Activated T-helper 2 cell treated with anti-CD3 and anti-CD28 coated beads, Interferon-gamma antibody, Interleukin-2, Interleukin-4, amounts not matched to agents 10 μg/mL and 5 μg/mL and 100 μg/mL, durations not matched to agents 14 hours and 24 hours and 36 hours (primary cell): ENCODE data around the gene CAPN9. TPM values are rescaled to one million over a fixed set of nuclear protein-coding genes. Genes with fewer than 3 reads are reported as not detected.
"Not testable (repeated sequence)": the region's sequence is repeated elsewhere in the genome, so short reads cannot be mapped to it uniquely, and the experiment has no call there.

Experiments used
- DNase-seq: peaks from one replicate; pipeline ENCODE4 v3.0.0; 2021; ENCODE audit warnings: low spot score
- H3K27ac Mint-ChIP-seq: one replicate; pipeline ENCODE4 v1.8.0; 2021; ENCODE audit warnings: mixed read lengths
- H3K27me3 Mint-ChIP-seq: one replicate; pipeline ENCODE4 v1.8.0; 2021; ENCODE audit warnings: low read depth, mixed read lengths
- H3K36me3 Mint-ChIP-seq: one replicate; pipeline ENCODE4 v1.8.0; 2021; ENCODE audit warnings: low read depth, mixed read lengths
- H3K4me1 Mint-ChIP-seq: one replicate; pipeline ENCODE4 v1.8.0; 2021; ENCODE audit warnings: low read depth, mixed read lengths
- H3K4me3 Mint-ChIP-seq: one replicate; pipeline ENCODE4 v1.8.0; 2021; ENCODE audit warnings: low read depth, mild to moderate bottlenecking, moderate library complexity, mixed read lengths
- H3K9me3 Mint-ChIP-seq: one replicate; pipeline ENCODE4 v1.8.0; 2021; ENCODE audit warnings: mixed read lengths
- intact Hi-C: fragments of 100-400 bp; cut with micrococcal nuclease; formaldehyde crosslinking; loops from one replicate; pipeline ENCODE4 v1.15.1; 2023
- total RNA-seq: library from RNA; stranded (reverse); gene quantifications from 2 replicates; pipeline ENCODE4 v1.2.3, GENCODE V29; 2022

Gene CAPN9
- total RNA-seq, 1 donor from 2014 or later: not detected

DNA sequence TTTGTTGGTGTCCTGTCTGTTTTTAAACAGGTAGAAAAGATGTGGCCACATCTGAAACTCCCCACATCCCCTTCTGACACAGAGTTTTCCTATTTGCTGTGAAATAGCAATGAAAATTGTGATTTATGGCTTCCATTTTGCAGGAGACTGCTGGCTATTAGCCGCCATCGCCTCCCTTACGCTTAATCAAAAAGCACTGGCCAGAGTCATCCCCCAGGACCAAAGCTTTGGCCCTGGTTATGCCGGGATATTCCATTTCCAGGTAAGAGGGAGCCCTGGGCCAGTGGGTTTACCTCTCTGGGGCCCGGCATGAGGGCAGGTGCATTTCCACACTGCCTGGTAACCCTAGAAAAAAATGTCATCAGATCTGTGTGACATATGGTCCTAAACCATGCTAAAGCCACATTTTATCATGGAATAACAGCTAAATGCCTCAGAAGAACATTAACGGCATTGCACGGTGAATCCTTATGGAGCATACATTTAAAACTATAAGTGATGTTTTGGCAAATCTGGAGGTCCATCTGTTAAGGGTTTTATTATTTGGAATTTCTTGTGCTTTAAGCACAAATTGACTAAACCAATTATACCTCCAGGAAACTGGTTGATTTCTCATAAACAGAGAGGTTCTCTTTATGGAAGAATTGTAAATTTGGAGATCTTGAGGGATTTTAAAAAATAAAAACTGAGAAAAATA, 12.3 kb downstream of the CAPN9 start:
- H3K27ac Mint-ChIP-seq: no peak overlapping the region
- intact Hi-C loops: no loop called here
- no peak overlapping the region for H3K4me3 Mint-ChIP-seq
- no peak for DNase-seq
- H3K36me3 Mint-ChIP-seq: no peaks in the 10 kb centered on the region
- H3K27me3 Mint-ChIP-seq: peaks cover under 1% of the 10 kb centered on the region
- no peaks in the 10 kb centered on the region for H3K9me3 Mint-ChIP-seq
- no peaks in the 10 kb centered on the region for H3K4me1 Mint-ChIP-seq

- peaks cover 2% of the 10 kb centered on the region for H3K27me3 Mint-ChIP-seq
- no peaks in the 10 kb centered on the region for H3K36me3 Mint-ChIP-seq
- no peaks in the 10 kb centered on the region for H3K4me1 Mint-ChIP-seq
- no peak overlapping the region for H3K27ac Mint-ChIP-seq
- DNase-seq: no peak
- H3K9me3 Mint-ChIP-seq: no peaks in the 10 kb centered on the region
- no peak overlapping the region for H3K4me3 Mint-ChIP-seq
- intact Hi-C loops: no loop called here
Observed at GRCh38 chr1:230760360-230760827, 13.2 kb downstream of the CAPN9 start.

GRCh38 chr1:230761443-230762167, 14.4 kb downstream of the CAPN9 start:
- Mint-ChIP-seq H3K27me3 (peaks cover 2% of the 10 kb centered on the region), H3K27ac (no peak overlapping the region), H3K4me3 (no peak overlapping the region), H3K9me3 (no peaks in the 10 kb centered on the region), H3K4me1 (no peaks in the 10 kb centered on the region), H3K36me3 (no peaks in the 10 kb centered on the region)
- intact Hi-C loops: no loop called here
- no peak for DNase-seq

DNA sequence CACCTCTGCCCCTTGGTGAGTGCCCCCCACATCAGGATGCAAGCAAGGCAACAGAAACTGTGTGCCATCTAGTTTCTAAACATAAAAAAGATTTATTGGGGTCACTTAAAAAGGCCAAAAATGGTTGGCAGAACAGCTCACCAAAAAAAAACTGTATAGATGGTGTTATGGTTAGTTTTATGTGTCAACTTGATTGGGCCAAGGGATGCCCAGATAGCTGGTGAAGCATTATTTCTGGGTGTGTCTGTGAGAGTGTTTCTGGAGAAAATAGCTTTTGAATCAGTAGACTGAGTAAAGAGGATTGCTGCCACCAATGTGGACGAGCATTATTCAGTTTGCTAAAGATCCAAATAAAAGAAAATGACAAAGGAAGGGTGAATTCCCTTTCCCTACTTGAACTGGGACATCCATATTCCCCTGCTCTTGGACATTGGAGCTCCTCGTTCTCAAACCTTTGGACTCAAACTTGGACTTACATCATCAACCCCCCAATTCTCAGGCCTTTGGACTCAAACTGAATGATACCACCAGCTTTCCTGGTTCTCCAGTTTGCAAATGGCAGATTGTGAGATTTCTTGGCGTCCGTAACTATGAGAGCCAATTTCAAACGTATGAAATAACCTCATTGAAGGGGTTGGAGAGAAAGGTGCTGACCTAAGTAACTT, 16.9 kb downstream of the CAPN9 start:
- no peak for DNase-seq
- no peak overlapping the region for H3K4me3 Mint-ChIP-seq
- no peak overlapping the region for H3K27ac Mint-ChIP-seq
- intact Hi-C loops: no loop called here
- no peaks in the 10 kb centered on the region for H3K4me1 Mint-ChIP-seq
- H3K27me3 Mint-ChIP-seq: peaks cover 2% of the 10 kb centered on the region
- H3K36me3 Mint-ChIP-seq: no peaks in the 10 kb centered on the region
- no peaks in the 10 kb centered on the region for H3K9me3 Mint-ChIP-seq

GRCh38 chr1:230766318-230766717, 19.1 kb downstream of the CAPN9 start:
- no peaks in the 10 kb centered on the region for H3K36me3 Mint-ChIP-seq
- H3K27me3 Mint-ChIP-seq: peaks cover 2% of the 10 kb centered on the region
- no peak for DNase-seq
- no peak overlapping the region for H3K4me3 Mint-ChIP-seq
- intact Hi-C loops: no loop called here
- H3K4me1 Mint-ChIP-seq: no peaks in the 10 kb centered on the region
- no peaks in the 10 kb centered on the region for H3K9me3 Mint-ChIP-seq
- H3K27ac Mint-ChIP-seq: no peak overlapping the region

DNA sequence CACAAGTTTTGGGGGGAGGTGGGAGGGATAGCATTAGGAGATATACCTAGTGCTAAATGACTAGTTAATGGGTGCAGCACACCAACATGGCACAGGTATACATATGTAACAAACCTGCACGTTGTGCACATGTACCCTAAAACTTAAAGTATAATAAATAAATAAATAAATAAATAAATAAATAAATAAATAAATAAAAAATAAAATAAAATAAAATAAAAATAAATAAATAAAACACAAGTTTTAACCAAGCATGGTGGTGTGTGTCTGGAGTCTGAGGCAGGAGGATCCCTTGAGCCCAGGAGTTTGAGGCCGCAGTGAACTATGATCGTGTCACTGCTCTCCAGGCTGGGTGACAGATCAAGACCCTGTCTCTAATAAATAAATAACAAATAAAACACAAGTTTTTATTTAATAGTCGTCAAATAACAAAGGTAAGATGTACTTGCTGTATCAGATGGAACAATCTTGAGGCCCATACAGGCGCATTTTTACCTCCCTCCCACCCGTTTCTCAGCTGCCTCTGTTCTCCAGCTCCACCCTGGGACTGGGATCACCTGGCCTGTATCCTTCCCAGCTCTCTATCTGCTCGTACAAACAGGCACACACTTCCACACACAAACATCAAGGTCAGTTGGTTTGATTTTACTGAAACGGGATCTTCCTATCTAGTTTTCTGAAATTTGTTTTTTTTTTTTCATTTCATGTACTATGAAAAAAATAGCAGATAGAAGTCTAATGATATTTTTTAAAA, 20.8 kb downstream of the CAPN9 start:
- H3K36me3 Mint-ChIP-seq, H3K27ac Mint-ChIP-seq, H3K4me3 Mint-ChIP-seq, intact Hi-C loops, H3K9me3 Mint-ChIP-seq, H3K4me1 Mint-ChIP-seq, H3K27me3 Mint-ChIP-seq, DNase-seq: not testable (repeated sequence)

DNA sequence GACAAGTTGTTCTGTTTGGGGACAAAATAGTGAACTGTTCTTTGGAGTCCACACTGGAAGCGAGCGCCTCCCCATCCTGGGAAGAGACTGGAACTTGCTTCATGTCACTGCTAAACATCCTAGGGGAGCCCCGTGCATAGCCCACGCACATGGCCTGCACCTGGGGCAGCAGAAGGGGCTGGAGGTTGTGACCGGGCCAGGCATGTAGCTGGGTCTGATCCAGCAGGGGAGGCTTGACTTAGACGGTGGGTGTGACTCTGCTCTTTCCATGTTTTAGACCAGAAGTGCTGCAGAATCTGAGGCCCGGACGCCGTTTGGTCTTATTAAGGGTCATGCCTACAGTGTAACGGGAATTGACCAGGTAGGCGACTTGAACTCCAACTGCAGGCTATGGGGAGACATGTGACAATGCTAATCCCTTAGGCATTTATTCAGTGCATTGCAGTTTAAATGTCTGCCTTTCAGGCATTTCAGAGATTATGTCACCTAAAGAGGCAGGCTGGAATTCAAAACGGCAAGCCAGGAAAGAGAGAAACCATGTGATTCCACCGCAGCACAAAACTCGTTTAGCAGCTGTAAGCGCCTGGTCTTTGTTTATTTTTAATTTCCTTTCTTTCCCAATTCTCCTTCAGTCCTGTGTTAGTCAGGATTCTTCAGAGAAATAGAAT, 21.8 kb downstream of the CAPN9 start:
- H3K4me1 Mint-ChIP-seq: no peaks in the 10 kb centered on the region
- H3K4me3 Mint-ChIP-seq: no peak overlapping the region
- no peak for DNase-seq
- peaks cover 2% of the 10 kb centered on the region for H3K27me3 Mint-ChIP-seq
- intact Hi-C loops: no loop called here
- no peaks in the 10 kb centered on the region for H3K9me3 Mint-ChIP-seq
- H3K27ac Mint-ChIP-seq: no peak overlapping the region
- no peaks in the 10 kb centered on the region for H3K36me3 Mint-ChIP-seq

- Mint-ChIP-seq H3K27me3 (no peaks in the 10 kb centered on the region), H3K9me3 (no peaks in the 10 kb centered on the region), H3K27ac (no peak overlapping the region), H3K4me3 (no peak overlapping the region), H3K4me1 (no peaks in the 10 kb centered on the region), H3K36me3 (no peaks in the 10 kb centered on the region)
- no peak for DNase-seq
- intact Hi-C loops: no loop called here
Observed at GRCh38 chr1:230770317-230770716, 23.1 kb downstream of the CAPN9 start.

DNA sequence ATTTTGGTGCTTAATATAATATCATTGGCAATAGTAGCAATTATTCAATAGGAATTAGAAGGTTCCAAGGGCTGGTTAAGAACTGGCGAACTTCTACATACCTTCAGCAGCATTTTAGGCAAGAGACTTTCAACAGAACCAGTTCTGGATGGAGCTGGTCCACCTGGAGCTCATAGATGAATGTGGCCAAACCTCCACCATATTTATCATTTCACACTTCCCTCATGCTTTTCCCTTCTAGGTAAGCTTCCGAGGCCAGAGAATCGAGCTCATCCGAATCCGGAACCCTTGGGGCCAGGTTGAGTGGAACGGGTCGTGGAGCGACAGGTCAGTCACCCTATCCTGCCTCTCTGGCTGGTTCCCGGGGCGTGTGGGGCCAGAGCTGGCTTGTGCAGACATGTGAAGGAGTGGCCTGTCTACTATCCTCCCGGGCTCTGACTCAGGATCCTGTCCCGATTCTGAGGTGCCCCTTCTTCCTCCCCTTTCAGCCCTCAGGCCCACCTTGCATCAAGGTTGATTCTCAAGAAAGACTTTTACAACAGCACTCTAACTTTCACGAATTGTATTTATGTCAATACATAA, 24.7 kb downstream of the CAPN9 start:
- no peak overlapping the region for H3K27ac Mint-ChIP-seq
- no peak overlapping the region for H3K4me3 Mint-ChIP-seq
- intact Hi-C loops: no loop called here
- no peaks in the 10 kb centered on the region for H3K9me3 Mint-ChIP-seq
- H3K4me1 Mint-ChIP-seq: no peaks in the 10 kb centered on the region
- H3K27me3 Mint-ChIP-seq: peaks cover 2% of the 10 kb centered on the region
- DNase-seq: no peak
- no peaks in the 10 kb centered on the region for H3K36me3 Mint-ChIP-seq

- DNase-seq: no peak
- Mint-ChIP-seq H3K9me3 (no peaks in the 10 kb centered on the region), H3K4me1 (no peaks in the 10 kb centered on the region), H3K27ac (no peak overlapping the region), H3K36me3 (no peaks in the 10 kb centered on the region), H3K4me3 (no peak overlapping the region), H3K27me3 (peaks cover 2% of the 10 kb centered on the region)
- intact Hi-C loops: no loop called here
Observed at GRCh38 chr1:230772457-230773395, 25.5 kb downstream of the CAPN9 start.

- Mint-ChIP-seq H3K4me1 (no peaks in the 10 kb centered on the region), H3K4me3 (no peak overlapping the region), H3K9me3 (no peaks in the 10 kb centered on the region), H3K27me3 (peaks cover 2% of the 10 kb centered on the region), H3K27ac (no peak overlapping the region), H3K36me3 (no peaks in the 10 kb centered on the region)
- intact Hi-C loops: no loop called here
- DNase-seq: no peak
Observed at GRCh38 chr1:230773396-230774033, 26.3 kb downstream of the CAPN9 start.
